Activated CD4-positive, alpha-beta T cell treated with anti-CD3 and anti-CD28 coated beads, Interleukin-2, amount 50 U/mL, for 48 hours (primary cell): Measurements from ENCODE around the gene TREH.

Source experiments
- DNase-seq, 2 experiments: peaks; one replicate each; pipeline ENCODE4 v3.0.0-alpha.2; 2020

The TREH gene

GRCh38 chr11:118663381-118663780 is 16.1 kb downstream of the TREH start:
- no peak for DNase-seq

GRCh38 chr11:118662401-118663271 is 16.8 kb downstream of the TREH start:
- DNase-seq, result no peak

DNA sequence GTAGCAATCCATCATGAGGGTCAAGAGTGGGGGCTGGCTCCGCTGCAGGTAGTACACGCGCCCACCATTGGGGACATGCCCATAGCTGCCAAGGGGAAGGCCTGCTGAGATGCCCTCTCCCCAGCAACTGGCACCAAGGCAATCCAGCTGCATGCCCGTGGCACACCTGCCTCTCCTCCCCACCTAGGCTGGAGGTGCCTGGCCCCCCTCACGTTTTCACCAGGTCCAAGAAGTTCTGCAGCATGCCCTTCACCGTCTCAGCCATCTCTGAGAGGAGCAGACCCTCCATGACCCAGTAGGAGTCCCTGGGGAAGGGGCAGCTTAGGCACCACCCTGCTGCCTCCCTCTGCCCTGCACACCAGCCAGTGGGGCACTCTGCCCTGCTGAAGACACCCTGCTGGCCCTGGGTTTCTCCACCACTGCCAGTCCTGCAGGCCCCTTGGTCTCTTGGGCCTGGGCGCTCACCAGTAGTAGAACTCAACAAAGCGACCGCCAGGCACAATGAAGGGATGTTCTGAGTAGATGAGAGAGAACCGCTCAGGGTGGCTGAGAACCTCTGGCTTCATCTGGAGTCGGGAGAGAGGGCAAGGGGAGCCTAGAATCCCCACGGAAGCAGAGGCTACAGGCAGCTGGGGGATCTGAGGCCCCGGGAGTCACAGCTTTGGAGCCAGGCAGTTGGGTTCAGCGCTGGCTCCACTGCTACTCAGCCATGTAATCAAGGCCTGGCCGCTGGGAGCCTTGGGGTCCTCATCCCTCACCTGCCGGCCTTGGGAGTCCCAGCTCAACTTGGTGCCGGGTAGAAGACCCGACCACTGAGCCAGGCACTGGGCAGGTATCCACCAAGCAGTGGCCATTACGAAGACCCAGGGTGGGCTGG is 17.8 kb downstream of the TREH start:
- DNase-seq, result no peak

- no peak for DNase-seq
Observed at GRCh38 chr11:118660681-118661424, 18.6 kb downstream of the TREH start.

- no peak for DNase-seq
Observed at GRCh38 chr11:118659953-118660680, 19.3 kb downstream of the TREH start.

GRCh38 chr11:118659314-118659952 is 20.0 kb downstream of the TREH start:
- peak; percentile 96 for DNase-seq

- DNase-seq, result no peak
Observed at GRCh38 chr11:118658429-118659313, 20.8 kb downstream of the TREH start.

- no peak for DNase-seq
Observed at GRCh38 chr11:118657709-118658428, 21.6 kb downstream of the TREH start.

- DNase-seq, result no peak
Observed at GRCh38 chr11:118657238-118657637, 22.2 kb downstream of the TREH start.

GRCh38 chr11:118656563-118657165 is 22.8 kb downstream of the TREH start:
- DNase-seq, result no peak

DNA sequence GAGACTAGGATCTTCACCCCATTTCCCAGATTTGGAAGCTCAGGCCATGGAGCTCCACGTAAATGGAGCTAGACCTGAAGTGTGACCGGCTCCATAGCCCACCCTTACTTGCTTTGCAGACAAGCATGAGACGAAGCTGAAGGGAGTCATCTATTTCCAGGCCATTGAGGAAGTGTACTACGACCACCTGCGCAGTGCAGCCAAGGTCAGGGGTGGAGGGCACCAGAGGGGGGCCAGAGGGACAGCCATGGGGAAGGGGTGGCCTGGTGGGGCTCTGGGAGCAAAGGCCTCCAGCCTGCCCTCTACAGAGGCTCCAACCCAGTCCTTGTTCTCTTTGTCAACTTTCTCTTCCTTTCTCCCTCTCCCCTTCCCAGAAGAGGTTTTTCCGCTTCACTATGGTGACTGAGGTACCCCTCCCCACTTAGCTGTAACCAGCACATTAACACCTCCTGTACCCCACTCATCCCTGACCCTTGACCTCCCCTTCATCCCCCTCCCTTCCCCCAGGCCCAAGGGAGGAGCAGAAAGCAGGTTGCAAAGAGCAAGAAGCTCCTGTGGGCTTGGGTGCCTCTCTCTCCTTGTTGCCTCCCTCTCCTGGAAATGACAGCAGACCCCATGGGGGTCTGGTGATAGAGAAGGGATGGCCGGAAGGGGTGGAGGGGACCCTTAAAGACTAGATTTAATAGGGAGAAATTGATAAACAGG is 23.8 kb downstream of the TREH start:
- DNase-seq, result no peak

DNA sequence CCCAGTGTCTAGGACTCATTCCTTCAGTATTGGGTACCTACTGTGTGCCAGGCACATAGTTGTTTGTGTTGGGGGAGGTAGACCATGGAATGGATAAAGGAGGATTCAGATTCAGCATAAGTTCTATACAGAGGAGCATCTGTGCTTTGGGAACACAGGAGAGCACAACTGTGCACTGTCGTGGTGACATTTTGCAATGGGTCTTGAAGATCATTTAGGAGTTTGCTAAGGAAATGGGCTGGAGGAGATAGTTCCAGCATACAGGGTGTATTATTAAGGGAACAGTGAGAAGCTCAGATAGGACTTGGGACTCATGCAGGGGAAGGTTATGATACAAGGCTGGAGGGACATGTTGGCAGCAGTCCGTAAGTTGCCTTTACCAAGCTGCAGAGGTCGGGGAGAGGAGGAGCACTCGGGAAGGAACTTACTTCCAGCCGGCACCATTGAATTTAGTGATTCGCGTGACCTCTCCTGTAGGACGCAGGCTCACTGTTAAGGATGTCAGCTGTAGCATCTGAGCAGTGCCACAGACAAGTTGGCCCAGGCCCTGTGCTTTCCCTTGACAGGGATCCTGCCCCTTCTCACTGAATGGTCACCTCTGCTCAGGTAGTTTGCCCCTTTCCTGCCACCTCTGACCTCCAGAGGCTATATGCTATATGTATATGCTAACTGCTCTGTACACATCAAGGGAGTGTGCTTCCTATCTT is 25.6 kb downstream of the TREH start:
- no peak for DNase-seq

DNA sequence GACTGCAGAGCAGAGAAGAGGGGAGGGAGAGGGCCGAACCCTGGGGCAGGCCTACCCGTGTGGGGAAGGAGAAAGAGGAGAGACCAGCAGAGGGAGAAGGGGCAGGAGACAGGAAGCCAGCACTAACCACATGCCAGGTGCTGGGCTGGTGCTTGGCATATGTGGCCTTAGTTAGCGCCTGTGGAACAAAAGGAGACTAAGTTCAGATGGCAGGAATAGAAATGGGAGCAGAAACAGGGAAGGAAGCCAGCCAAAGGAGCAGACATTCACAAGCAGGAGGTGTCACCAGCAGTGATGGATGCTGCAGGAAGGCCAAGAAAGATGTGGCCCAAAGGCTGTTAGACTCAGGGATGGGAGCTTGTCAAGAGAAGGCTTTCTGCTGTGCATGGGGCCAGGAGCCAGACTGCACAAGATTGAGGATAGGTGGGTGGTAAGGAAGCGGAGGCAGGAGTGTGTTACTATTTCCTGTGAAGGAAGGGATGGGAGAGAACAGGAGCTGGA is 26.7 kb downstream of the TREH start:
- no peak for DNase-seq

GRCh38 chr11:118651820-118652219 is 27.6 kb downstream of the TREH start:
- DNase-seq, result no peak

DNA sequence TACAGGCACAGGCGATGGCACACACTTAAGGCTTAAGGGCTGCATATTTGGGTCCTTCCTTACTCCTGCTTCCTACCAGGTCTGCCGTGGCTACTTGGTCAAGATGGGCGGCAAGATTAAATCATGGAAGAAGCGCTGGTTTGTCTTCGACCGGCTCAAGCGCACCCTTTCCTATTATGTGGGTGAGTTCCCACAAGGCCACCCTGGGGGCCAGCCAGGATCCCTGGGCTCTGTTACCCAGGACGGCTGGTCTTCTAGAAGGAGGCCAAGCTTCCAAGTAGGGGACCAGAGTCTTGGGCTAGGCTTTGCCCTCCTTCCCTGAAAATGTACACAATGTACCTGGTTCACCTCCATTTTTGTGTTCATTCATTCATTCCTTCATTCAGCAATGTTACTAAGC is 29.1 kb downstream of the TREH start:
- no peak for DNase-seq

DNA sequence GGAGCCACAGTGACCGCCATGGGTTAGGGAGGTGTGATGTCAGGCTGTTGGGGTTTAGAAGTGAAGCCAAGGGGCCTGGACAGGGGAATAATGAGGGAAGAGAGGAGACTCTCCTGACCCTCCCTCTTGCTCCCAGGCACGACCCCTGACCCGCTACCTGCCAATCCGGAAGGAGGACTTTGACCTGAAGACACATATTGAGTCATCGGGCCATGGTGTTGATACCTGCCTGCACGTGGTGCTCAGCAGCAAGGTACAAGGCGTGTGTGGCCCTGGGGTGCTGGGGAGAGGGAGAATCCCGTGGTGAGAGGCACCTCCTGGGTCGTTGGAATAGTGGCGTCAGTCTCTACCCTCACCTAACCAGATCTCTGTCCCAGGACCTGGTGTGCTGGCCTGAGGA is 29.5 kb downstream of the TREH start:
- no peak for DNase-seq

DNA sequence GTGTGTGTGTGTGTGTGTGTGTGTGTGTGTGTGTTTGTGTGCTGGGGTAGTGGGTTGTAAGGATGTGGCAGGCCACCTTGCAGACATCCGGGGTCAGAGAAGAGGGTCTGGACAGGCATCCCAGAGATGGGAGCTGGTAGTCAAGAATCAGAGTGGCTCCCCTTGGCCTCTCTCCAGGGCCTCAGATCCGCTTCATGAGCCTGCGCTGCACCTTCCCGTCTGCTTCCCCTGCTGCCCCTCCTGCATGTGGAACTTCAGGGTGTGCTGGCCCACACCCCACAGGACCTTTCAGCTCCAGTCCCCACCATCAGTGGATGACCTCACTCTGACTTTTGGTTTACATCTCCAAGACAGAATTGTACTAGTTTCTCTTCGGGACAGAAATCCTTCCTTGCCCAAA is 31.2 kb downstream of the TREH start:
- no peak for DNase-seq

DNA sequence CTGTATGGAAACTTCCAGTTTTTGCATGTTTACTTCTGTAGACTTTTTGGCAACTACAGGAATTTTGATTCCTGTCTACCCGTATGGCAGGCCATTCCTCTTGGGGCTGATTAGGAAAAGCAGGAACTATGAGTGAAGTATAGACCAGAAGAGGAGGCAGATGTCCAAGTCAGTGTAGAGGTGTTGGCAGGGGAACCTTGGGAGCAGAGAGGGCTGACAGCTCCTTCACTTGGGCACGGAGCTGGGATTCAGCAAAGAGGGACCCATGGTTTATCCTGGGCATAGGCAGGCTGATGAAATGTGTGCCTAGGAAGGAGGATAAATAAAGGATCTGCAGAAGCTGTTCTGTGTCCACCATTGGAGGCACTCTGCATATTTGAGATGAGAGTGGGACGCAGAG is 33.1 kb downstream of the TREH start:
- no peak for DNase-seq
